GM12875 (cell line): ENCODE data around the gene CLNK.

Experiments
- H3K4me3 ChIP-seq: one replicate; pipeline ENCODE4 v1.5.1; 2011; ENCODE audit warnings: low read depth, low read length, control low read depth
- TF ChIP-seq, protein P1 (sequence below): IDR thresholded peaks from 2 replicates; pipeline ENCODE4 v1.5.1; 2011; ENCODE audit warnings: low read depth, mild to moderate bottlenecking, control low read depth, inconsistent platforms, low read length, moderate library complexity, borderline replicate concordance; ENCODE audit not compliant: insufficient read depth

Gene CLNK

GRCh38 chr4:10461850-10462400, 222.6 kb downstream of the CLNK start:
- H3K4me3 ChIP-seq, result no peak overlapping the region
- TF ChIP-seq, protein P1, sequence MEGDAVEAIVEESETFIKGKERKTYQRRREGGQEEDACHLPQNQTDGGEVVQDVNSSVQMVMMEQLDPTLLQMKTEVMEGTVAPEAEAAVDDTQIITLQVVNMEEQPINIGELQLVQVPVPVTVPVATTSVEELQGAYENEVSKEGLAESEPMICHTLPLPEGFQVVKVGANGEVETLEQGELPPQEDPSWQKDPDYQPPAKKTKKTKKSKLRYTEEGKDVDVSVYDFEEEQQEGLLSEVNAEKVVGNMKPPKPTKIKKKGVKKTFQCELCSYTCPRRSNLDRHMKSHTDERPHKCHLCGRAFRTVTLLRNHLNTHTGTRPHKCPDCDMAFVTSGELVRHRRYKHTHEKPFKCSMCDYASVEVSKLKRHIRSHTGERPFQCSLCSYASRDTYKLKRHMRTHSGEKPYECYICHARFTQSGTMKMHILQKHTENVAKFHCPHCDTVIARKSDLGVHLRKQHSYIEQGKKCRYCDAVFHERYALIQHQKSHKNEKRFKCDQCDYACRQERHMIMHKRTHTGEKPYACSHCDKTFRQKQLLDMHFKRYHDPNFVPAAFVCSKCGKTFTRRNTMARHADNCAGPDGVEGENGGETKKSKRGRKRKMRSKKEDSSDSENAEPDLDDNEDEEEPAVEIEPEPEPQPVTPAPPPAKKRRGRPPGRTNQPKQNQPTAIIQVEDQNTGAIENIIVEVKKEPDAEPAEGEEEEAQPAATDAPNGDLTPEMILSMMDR, result no peak

- peak overlapping the region; percentile 35 for H3K4me3 ChIP-seq
- TF ChIP-seq, protein P1, result peak; percentile 97
These were observed 223.3 kb downstream of the CLNK start for GRCh38 chr4:10461091-10461849.

DNA sequence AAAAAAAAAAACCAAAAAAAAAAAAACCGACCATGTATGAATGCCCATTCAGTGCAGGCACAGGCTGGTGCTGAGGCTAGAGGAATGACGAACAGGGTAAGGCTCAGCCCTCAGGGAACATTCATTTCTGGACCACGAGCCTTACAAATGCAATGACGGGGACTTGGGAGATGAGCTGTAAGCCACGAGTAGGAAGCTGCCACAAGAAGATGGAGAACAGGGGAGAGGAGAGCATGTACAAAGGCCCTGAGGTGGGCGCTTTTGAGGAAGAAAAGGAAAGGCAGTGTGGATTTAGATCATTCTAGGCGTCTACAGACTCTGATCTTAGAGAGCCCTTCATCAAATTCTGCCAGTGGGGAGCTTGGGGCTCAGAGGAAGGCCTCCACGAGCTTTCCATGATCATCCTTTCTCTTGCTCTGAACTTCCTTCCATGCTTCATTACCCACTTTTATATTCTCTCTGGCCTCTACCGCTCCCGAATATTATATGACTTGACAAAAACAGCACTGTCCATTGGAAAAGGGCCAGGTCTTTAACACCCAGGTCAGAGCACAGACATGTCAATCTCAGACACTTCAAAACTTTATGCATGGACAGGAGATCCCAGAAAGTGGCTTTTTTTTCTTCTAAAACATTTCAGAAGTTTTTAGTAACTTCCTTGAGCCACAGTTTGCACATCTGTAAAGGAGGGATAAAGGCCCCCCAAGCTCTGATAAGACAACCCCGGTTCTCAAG, 224.1 kb downstream of the CLNK start:
- H3K4me3 ChIP-seq, result no peak overlapping the region
- TF ChIP-seq, protein P1, result no peak

DNA sequence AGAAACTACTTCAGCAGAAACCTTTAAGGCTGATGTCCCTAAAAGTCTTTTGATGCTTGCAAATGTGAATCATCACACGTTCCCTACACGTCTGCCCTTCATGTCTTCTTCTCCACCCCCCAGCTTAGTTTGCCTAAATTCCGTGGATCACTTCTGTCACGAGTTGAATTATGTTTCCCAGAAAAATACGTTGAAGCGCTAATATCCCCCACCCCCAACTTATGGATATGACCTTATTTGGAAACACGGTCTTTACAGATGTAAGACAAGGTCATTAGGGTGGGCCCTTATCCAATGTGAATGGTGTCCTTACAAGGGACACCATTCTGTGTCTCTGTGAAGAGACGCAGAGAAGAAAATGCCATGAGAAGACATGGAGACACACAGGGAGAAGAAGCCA, 225.3 kb downstream of the CLNK start:
- H3K4me3 ChIP-seq, result no peak overlapping the region
- TF ChIP-seq, protein P1, result no peak

- TF ChIP-seq, protein P1, result no peak
- no peak overlapping the region for H3K4me3 ChIP-seq
These were observed 226.4 kb downstream of the CLNK start for GRCh38 chr4:10458177-10458576.

GRCh38 chr4:10457255-10457801, 227.2 kb downstream of the CLNK start, which contains the start of gene ZNF518B:
Gene ZNF518B (minus strand): TSS chr4:10457426. CDS start chr4:10446328, 11,098 bp downstream.
- peak within 1 kb of the TSS; percentile 63 for H3K4me3 ChIP-seq
- TF ChIP-seq, protein P1, result no peak
